Measurements from ENCODE around the gene MBIP.

The MBIP gene

GRCh38 chr14:36279306-36280190, 40.9 kb downstream of the MBIP start:
- Histone ChIP-seq H3K9ac (ENCODE audit: low read length) (no peak overlapping the region), H3K27ac (ENCODE audit: low read length) (no peak overlapping the region)
- TF ChIP-seq, protein P1, sequence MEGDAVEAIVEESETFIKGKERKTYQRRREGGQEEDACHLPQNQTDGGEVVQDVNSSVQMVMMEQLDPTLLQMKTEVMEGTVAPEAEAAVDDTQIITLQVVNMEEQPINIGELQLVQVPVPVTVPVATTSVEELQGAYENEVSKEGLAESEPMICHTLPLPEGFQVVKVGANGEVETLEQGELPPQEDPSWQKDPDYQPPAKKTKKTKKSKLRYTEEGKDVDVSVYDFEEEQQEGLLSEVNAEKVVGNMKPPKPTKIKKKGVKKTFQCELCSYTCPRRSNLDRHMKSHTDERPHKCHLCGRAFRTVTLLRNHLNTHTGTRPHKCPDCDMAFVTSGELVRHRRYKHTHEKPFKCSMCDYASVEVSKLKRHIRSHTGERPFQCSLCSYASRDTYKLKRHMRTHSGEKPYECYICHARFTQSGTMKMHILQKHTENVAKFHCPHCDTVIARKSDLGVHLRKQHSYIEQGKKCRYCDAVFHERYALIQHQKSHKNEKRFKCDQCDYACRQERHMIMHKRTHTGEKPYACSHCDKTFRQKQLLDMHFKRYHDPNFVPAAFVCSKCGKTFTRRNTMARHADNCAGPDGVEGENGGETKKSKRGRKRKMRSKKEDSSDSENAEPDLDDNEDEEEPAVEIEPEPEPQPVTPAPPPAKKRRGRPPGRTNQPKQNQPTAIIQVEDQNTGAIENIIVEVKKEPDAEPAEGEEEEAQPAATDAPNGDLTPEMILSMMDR (IDR thresholded peaks at IDR 0.05; ENCODE audit: low read length) = no peak
- TF ChIP-seq EZH2phosphoT487 (IDR thresholded peaks at IDR 0.05; ENCODE audit: low read length) (no peak), EZH2 (optimal IDR thresholded peaks at IDR 0.05; ENCODE audit: low read depth, low read length) (no peak)

GRCh38 chr14:36275741-36276140, 44.7 kb downstream of the MBIP start:
- Histone ChIP-seq H3K9me3 (replicated peaks; ENCODE audit: insufficient read depth, low read length) (no peaks in the 10 kb centered on the region), H3K79me2 (ENCODE audit: low read length) (no peaks in the 10 kb centered on the region), H3K9me2 (replicated peaks; ENCODE audit: insufficient read depth, low read length) (no peaks in the 10 kb centered on the region), H4K20me1 (ENCODE audit: insufficient read depth, low read length) (no peaks in the 10 kb centered on the region), H3K36me3 (replicated peaks; ENCODE audit: insufficient read depth, low read length) (no peaks in the 10 kb centered on the region), H3K27ac (ENCODE audit: low read length) (no peak overlapping the region), H3K4me3 (ENCODE audit: low read length) (no peak overlapping the region), H3K4me1 (ENCODE audit: low read length) (no peaks in the 10 kb centered on the region), H3K27me3 (replicated peaks; ENCODE audit: insufficient read depth, low read length) (no peaks in the 10 kb centered on the region), H2AFZ (ENCODE audit: low read length) (no peak overlapping the region), H3K4me2 (ENCODE audit: low read depth, low read length) (no peak overlapping the region), H3K9ac (ENCODE audit: low read length) (no peak overlapping the region), H3F3A (ENCODE audit: insufficient read depth, low read length) (no peaks in the 10 kb centered on the region)
- TF ChIP-seq EZH2phosphoT487 (IDR thresholded peaks at IDR 0.05; ENCODE audit: low read length) = no peak
- TF ChIP-seq EZH2 (optimal IDR thresholded peaks at IDR 0.05; ENCODE audit: low read depth, low read length) = no peak
- TF ChIP-seq, protein P1 (IDR thresholded peaks at IDR 0.05; ENCODE audit: low read length) = no peak
- DNase-seq = no peak

More at GRCh38 chr14:36279306-36280190, 40.9 kb downstream of the MBIP start:
- Histone ChIP-seq H3K9me2 (replicated peaks; ENCODE audit: insufficient read depth, low read length) (no peaks in the 10 kb centered on the region), H3K4me2 (ENCODE audit: low read depth, low read length) (no peak overlapping the region), H3K4me3 (ENCODE audit: low read length) (no peak overlapping the region), H4K20me1 (ENCODE audit: insufficient read depth, low read length) (no peaks in the 10 kb centered on the region), H3K36me3 (replicated peaks; ENCODE audit: insufficient read depth, low read length) (no peaks in the 10 kb centered on the region), H3K4me1 (ENCODE audit: low read length) (no peaks in the 10 kb centered on the region), H3F3A (ENCODE audit: insufficient read depth, low read length) (no peaks in the 10 kb centered on the region), H3K27me3 (replicated peaks; ENCODE audit: insufficient read depth, low read length) (no peaks in the 10 kb centered on the region), H3K79me2 (ENCODE audit: low read length) (no peaks in the 10 kb centered on the region), H2AFZ (ENCODE audit: low read length) (no peak overlapping the region), H3K9me3 (replicated peaks; ENCODE audit: insufficient read depth, low read length) (no peaks in the 10 kb centered on the region)
- no peak for DNase-seq

- no peak overlapping the region for H3K27ac ChIP-seq (ENCODE audit: low read length)
- DNase-seq = no peak
- no peaks in the 10 kb centered on the region for H3F3A ChIP-seq (ENCODE audit: insufficient read depth, low read length)
- no peaks in the 10 kb centered on the region for H3K9me3 ChIP-seq (replicated peaks; ENCODE audit: insufficient read depth, low read length)
- H3K4me2 ChIP-seq (ENCODE audit: low read depth, low read length) = no peak overlapping the region
- H3K36me3 ChIP-seq (replicated peaks; ENCODE audit: insufficient read depth, low read length) = no peaks in the 10 kb centered on the region
- H3K4me3 ChIP-seq (ENCODE audit: low read length) = no peak overlapping the region
- no peaks in the 10 kb centered on the region for H3K79me2 ChIP-seq (ENCODE audit: low read length)
- no peaks in the 10 kb centered on the region for H3K4me1 ChIP-seq (ENCODE audit: low read length)
- no peaks in the 10 kb centered on the region for H3K9me2 ChIP-seq (replicated peaks; ENCODE audit: insufficient read depth, low read length)
- no peaks in the 10 kb centered on the region for H4K20me1 ChIP-seq (ENCODE audit: insufficient read depth, low read length)
- no peak overlapping the region for H2AFZ ChIP-seq (ENCODE audit: low read length)
- H3K27me3 ChIP-seq (replicated peaks; ENCODE audit: insufficient read depth, low read length) = no peaks in the 10 kb centered on the region
- TF ChIP-seq EZH2 (optimal IDR thresholded peaks at IDR 0.05; ENCODE audit: low read depth, low read length) (no peak), EZH2phosphoT487 (IDR thresholded peaks at IDR 0.05; ENCODE audit: low read length) (no peak)
- TF ChIP-seq, protein P1 (IDR thresholded peaks at IDR 0.05; ENCODE audit: low read length) = no peak
- no peak overlapping the region for H3K9ac ChIP-seq (ENCODE audit: low read length)
These were observed 48.2 kb downstream of the MBIP start for GRCh38 chr14:36271939-36272907.
